Kidney (tissue), 14 donors: ENCODE measurements around the gene PLA2G4A. TPM values are rescaled to one million over a fixed set of nuclear protein-coding genes. Genes with fewer than 3 reads are reported as not detected.

Source experiments
- DNase-seq, 5 donors: peaks; one replicate each; pipeline ENCODE4 v3.0.0-alpha.2; 2013 to 2020
- FAIRE-seq: peaks from 2 replicates; lab custom pipeline; 2012; peaks lifted over from hg19 to GRCh38; lab: Jason Lieb, UNC
- H3K27ac ChIP-seq, 2 donors: one replicate each; pipeline ENCODE4 v1.7.0; 2013; ENCODE audit warnings: low read depth in 2 of 2, low read length in 2 of 2, inconsistent platforms in 1 of 2
- H3K27me3 ChIP-seq: one replicate; pipeline ENCODE4 v1.7.1; 2013; ENCODE audit warnings: low read length, inconsistent platforms; ENCODE audit not compliant: control insufficient read depth, insufficient read depth
- H3K36me3 ChIP-seq, 3 donors: one replicate each; pipeline versions ENCODE4 v1.7.0 to v1.7.1; 2013; ENCODE audit warnings: low read length in 3 of 3, control low read depth in 1 of 3, inconsistent platforms in 1 of 3; ENCODE audit not compliant: insufficient read depth in 3 of 3, control insufficient read depth in 2 of 3
- H3K4me1 ChIP-seq, 3 donors: one replicate each; pipeline versions ENCODE4 v1.7.0 to v1.7.1; 2013; ENCODE audit warnings: low read length in 3 of 3, inconsistent platforms in 1 of 3, low read depth in 1 of 3; ENCODE audit not compliant: control insufficient read depth in 2 of 3, insufficient read depth in 2 of 3
- H3K4me3 ChIP-seq, 3 donors: one replicate each; pipeline versions ENCODE4 v1.7.0 to v1.8.1; 2013; ENCODE audit warnings: low read length in 3 of 3, control low read depth in 1 of 3, inconsistent platforms in 1 of 3
- H3K9ac ChIP-seq, 3 donors: one replicate each; pipeline versions ENCODE4 v1.7.0 to v1.7.1; 2013; ENCODE audit warnings: low read length in 3 of 3, control low read depth in 1 of 3, inconsistent platforms in 1 of 3
- H3K9me3 ChIP-seq, 3 donors: one replicate each; pipeline versions ENCODE4 v1.7.0 to v1.7.1; 2013; ENCODE audit warnings: low read length in 3 of 3, control low read depth in 1 of 3, inconsistent platforms in 1 of 3; ENCODE audit not compliant: control insufficient read depth in 2 of 3, insufficient read depth in 1 of 3
- CTCF ChIP-seq: IDR thresholded peaks from 3 replicates; pipeline ENCODE4 v1.5.1; 2012; ENCODE audit warnings: mild to moderate bottlenecking, moderate library complexity, borderline replicate concordance; ENCODE audit not compliant: insufficient read depth; ENCODE audit errors: extremely low read depth
- intact Hi-C: fragments of 100-400 bp; cut with DNase I; formaldehyde crosslinking; loops from one replicate; pipeline ENCODE4 v1.11.1; 2022
- polyA plus RNA-seq: library from polyadenylated mRNA; stranded (reverse); fragments of 350-450 nt; fragmentation: Illumina TruSeq; extraction: RNeasy Lipid Tissue Mini Kit (QIAGEN cat#74804); gene quantifications from one replicate; pipeline ENCODE4 v1.2.3, GENCODE V29; 2014; ENCODE audit warnings: low read depth, low replicate concordance; ENCODE audit not compliant: insufficient read depth
- total RNA-seq: library from RNA; stranded (reverse); fragmentation: NEBNext Ultra II Directional; extraction: Animal tissue kit (Norgen Biotek cat#: 25700); gene quantifications from one replicate; pipeline ENCODE4 v1.2.1, GENCODE V29; 2021
- donor health status: control.
- donor health status: control.
- donor health status: control.
- donor health status: control.
- donor health status: control.
- donor health status: DM: yes; HTN: yes; CAD: no.
- donor health status: Normal renal cell carcinoma (clear cell type).

PLA2G4A gene
- total and polyA plus RNA-seq, 2 donors from 2014 or later, result 3.4 to 8.4 TPM

- Histone ChIP-seq H3K9me3 (no peaks in the 10 kb centered on the region), H3K4me1 (no peaks in the 10 kb centered on the region), H3K9ac (no peak overlapping the region), H3K27ac (no peak overlapping the region), H3K36me3 (no peaks in the 10 kb centered on the region), H3K27me3 (no peaks in the 10 kb centered on the region), H3K4me3 (no peak overlapping the region)
- intact Hi-C loops, result no loop called here
- no peak for TF ChIP-seq CTCF
- DNase-seq, result no peak
- no peak for FAIRE-seq
Observed at GRCh38 chr1:186930238-186930637, 101.5 kb downstream of the PLA2G4A start.

GRCh38 chr1:186937016-186937670 lies 108.4 kb downstream of the PLA2G4A start:
- FAIRE-seq (no peak), DNase-seq (no peak)
- TF ChIP-seq CTCF, result no peak
- intact Hi-C loops, result no loop called here
- Histone ChIP-seq H3K27ac (no peak overlapping the region), H3K9ac (no peak overlapping the region), H3K36me3 (no peaks in the 10 kb centered on the region), H3K4me3 (no peak overlapping the region), H3K4me1 (no peaks in the 10 kb centered on the region), H3K9me3 (no peaks in the 10 kb centered on the region), H3K27me3 (no peaks in the 10 kb centered on the region)

- Histone ChIP-seq H3K9ac (no peak overlapping the region), H3K9me3 (no peaks in the 10 kb centered on the region), H3K27me3 (no peaks in the 10 kb centered on the region), H3K27ac (no peak overlapping the region), H3K36me3 (no peaks in the 10 kb centered on the region), H3K4me1 (no peaks in the 10 kb centered on the region), H3K4me3 (no peak overlapping the region)
- no peak for TF ChIP-seq CTCF
- FAIRE-seq, result no peak
- no peak for DNase-seq
- intact Hi-C loops, result no loop called here
Observed at GRCh38 chr1:186943891-186944686, 115.3 kb downstream of the PLA2G4A start.
